ENCODE data around the gene ACTN1. TPM values are rescaled to one million over a fixed set of nuclear protein-coding genes. Genes with fewer than 3 reads are reported as not detected.

ACTN1 gene
- total RNA-seq, 4 donors from 2014 or later: 118 to 145 (median 131) TPM

GRCh38 chr14:68824517-68825347, 154.4 kb downstream of the ACTN1 start:
- no peak for DNase-seq
- peak; percentile 61 to 79 (median 74) for TF ChIP-seq CTCF (IDR thresholded peaks at IDR 0.05)
- no peak for TF ChIP-seq POLR2A (IDR thresholded peaks at IDR 0.05)
- Histone ChIP-seq H3K4me1 (peaks cover 22 to 50% (median 27%) of the 10 kb centered on the region in 3 donors), H3K4me3 (peak overlapping the region in 1 of 4 donors; percentile 40), H3K9me3 (no peaks in the 10 kb centered on the region), H3K36me3 (no peaks in the 10 kb centered on the region), H3K27me3 (no peaks in the 10 kb centered on the region), H3K27ac (no peak overlapping the region)
- intact Hi-C loops (cut with DNase I): loop anchor here (5.0 kb wide), 1 partner anchor 887 kb away; no protein-coding TSS in a partner anchor
- 50 to 71% methylated on average over 1 to 2 of the region's 11 CpGs for WGBS, 2 donors

- Histone ChIP-seq H3K27ac (no peak overlapping the region), H3K4me3 (no peak overlapping the region), H3K27me3 (no peaks in the 10 kb centered on the region), H3K9me3 (no peaks in the 10 kb centered on the region), H3K4me1 (peaks cover 28 to 56% (median 31%) of the 10 kb centered on the region in 3 donors), H3K36me3 (no peaks in the 10 kb centered on the region)
- no peak for TF ChIP-seq CTCF (IDR thresholded peaks at IDR 0.05)
- no peak for TF ChIP-seq POLR2A (IDR thresholded peaks at IDR 0.05)
- DNase-seq: no peak
- WGBS, 2 donors: 100% methylated on average over 1 of the region's 1 CpG
- intact Hi-C loops (cut with DNase I): loop anchor here (5.0 kb wide), 1 partner anchor 887 kb away; no protein-coding TSS in a partner anchor
These were observed 154.9 kb downstream of the ACTN1 start for GRCh38 chr14:68824207-68824516.

Small RNAs within 50 kb of the gene (small RNA-seq; reads per million reads assigned to genes)
- gene BANF1P1 (0 reads per million in 4 donors), gene HMGN1P3 (0 reads per million in 4 donors), gene RPS29P1 (0 reads per million in 4 donors)

Other genes with a start within 250 kb of the ACTN1 start
- gene ZFP36L1, start 186.2 kb downstream of the ACTN1 start, total RNA-seq: 100 to 1,000 TPM in 3 of 4 donors, 10 to 100 TPM in 1; 75.4 to 364 (median 152) TPM
- 10 to 100 TPM; 12.4 to 34.7 (median 20.9) TPM for gene DCAF5, start 173.8 kb upstream of the ACTN1 start, total RNA-seq
- 10 to 100 TPM; 12.3 to 22.9 (median 19.9) TPM for gene EXD2, start 212.2 kb upstream of the ACTN1 start, total RNA-seq

Data from esophagus squamous epithelium (tissue), 5 donors.